ENCODE measurements around the gene NUMA1. TPM values are rescaled to one million over a fixed set of nuclear protein-coding genes. Genes with fewer than 3 reads are reported as not detected.

Gene NUMA1
- total RNA-seq, 1 experiment from 2014 or later: 145 TPM

GRCh38 chr11:72030472-72031045 is 49.8 kb downstream of the NUMA1 start:
- no peaks in the 10 kb centered on the region for H3K9me3 ChIP-seq (ENCODE audit: control insufficient read depth, insufficient read depth, low read depth, low read length)
- H3K36me3 ChIP-seq (ENCODE audit: control insufficient read depth, insufficient read depth, low read length): peaks cover 15% of the 10 kb centered on the region
- DNase-seq (ENCODE audit: low read depth, low spot score) (no peak), ATAC-seq (no peak)
- no peaks in the 10 kb centered on the region for H3K27me3 ChIP-seq (ENCODE audit: control insufficient read depth, insufficient read depth, low read length)
- intact Hi-C loops (cut with micrococcal nuclease; ENCODE audit: unreplicated experiment): no loop called here
- ChIA-PET POLR2A (no interaction called here), CTCF (no interaction called here)
- no peak overlapping the region for H3K27ac ChIP-seq (ENCODE audit: low read length)
- in situ Hi-C loops (cut with HindIII; ENCODE audit: low pct_unique_long_range_greater_than_20kb, low sequenced_read_pairs): no loop called here
- BruUV-seq (replicated peaks): no TSS peak
- no peak overlapping the region for H3K4me3 ChIP-seq (ENCODE audit: low read depth in 2 of 2, low read length in 2 of 2)
- TF ChIP-seq CTCF (IDR thresholded peaks at IDR 0.05) (no peak), REST (IDR thresholded peaks at IDR 0.05; ENCODE audit: insufficient read depth in 1 of 2, low read depth in 2 of 2, low read length in 1 of 2) (no peak), SIN3A (IDR thresholded peaks at IDR 0.05; ENCODE audit: borderline replicate concordance, insufficient read depth, low read depth, low read length) (no peak), POLR2AphosphoS5 (IDR thresholded peaks at IDR 0.05; ENCODE audit: low read depth, low read length) (no peak), TCF7L2 (IDR thresholded peaks at IDR 0.05; ENCODE audit: low read depth, low read length) (no peak)
- H3K4me1 ChIP-seq (ENCODE audit: control insufficient read depth, insufficient read depth, low read length): 0 out of 2 replicates have a peak, but pooled peaks cover 2% of the 10 kb centered on the region

- ChIA-PET POLR2A (interaction anchor here (0.5 kb wide), 1 partner anchor 53 kb away, joined by 6 read pairs; no protein-coding TSS in a partner anchor), CTCF (interaction anchor here (1.2 to 2.0 kb wide), 2 partner anchors 11 to 64 kb away, joined by 3 to 25 read pairs; no protein-coding TSS in a partner anchor)
- Histone ChIP-seq H3K9me3 (ENCODE audit: control insufficient read depth, insufficient read depth, low read depth, low read length) (no peaks in the 10 kb centered on the region), H3K4me3 (ENCODE audit: low read depth in 2 of 2, low read length in 2 of 2) (no peak overlapping the region), H3K27me3 (ENCODE audit: control insufficient read depth, insufficient read depth, low read length) (no peaks in the 10 kb centered on the region), H3K27ac (ENCODE audit: low read length) (no peak overlapping the region), H3K4me1 (ENCODE audit: control insufficient read depth, insufficient read depth, low read length) (0 out of 2 replicates have a peak, but pooled peaks cover 2% of the 10 kb centered on the region), H3K36me3 (ENCODE audit: control insufficient read depth, insufficient read depth, low read length) (peaks cover 19% of the 10 kb centered on the region)
- BruUV-seq (replicated peaks): no TSS peak
- TF ChIP-seq POLR2AphosphoS5 (IDR thresholded peaks at IDR 0.05; ENCODE audit: low read depth, low read length): no peak
- intact Hi-C loops (cut with micrococcal nuclease; ENCODE audit: unreplicated experiment): loop anchor here (5.0 kb wide), 2 partner anchors 406 to 421 kb away; partner anchors contain the start of gene CLPB
- in situ Hi-C loops (cut with HindIII; ENCODE audit: low pct_unique_long_range_greater_than_20kb, low sequenced_read_pairs): no loop called here
- no peak for DNase-seq (ENCODE audit: low read depth, low spot score)
- ATAC-seq: no peak
Observed at GRCh38 chr11:72026090-72026489, 54.3 kb downstream of the NUMA1 start.
